ENCODE results near the gene TCF3. TPM values are rescaled to one million over a fixed set of nuclear protein-coding genes. Genes with fewer than 3 reads are reported as not detected.

Gene TCF3
- total RNA-seq, 6 experiments from 2014 or later: 74.9 to 102 (median 82.0) TPM

GRCh38 chr19:1612114-1613086 is 40.0 kb downstream of the TCF3 start:
- no peak for DNase-seq

DNA sequence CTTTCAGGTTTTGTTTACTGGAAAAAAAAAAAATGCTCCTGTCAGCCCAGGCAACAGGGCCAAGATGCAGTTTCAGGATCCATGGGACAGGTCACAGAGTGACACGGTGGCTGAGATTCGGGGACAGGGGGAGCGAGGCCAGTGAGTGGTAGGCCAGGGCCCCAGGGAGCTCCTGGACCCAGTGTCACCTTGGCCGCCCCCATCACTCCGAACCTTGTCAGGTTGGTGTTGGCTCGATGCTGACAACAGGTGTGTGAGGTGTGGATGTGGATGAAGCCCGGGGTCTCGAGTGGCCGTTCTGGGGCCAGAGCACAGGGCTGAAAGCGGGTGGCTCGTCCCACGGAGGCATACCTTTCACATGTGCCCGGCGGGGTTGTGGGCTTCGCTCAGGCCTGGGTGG is 41.1 kb downstream of the TCF3 start:
- Mint-ChIP-seq H3K27ac (no peak overlapping the region), H3K36me3 (ENCODE audit: low read depth) (peaks cover 5% of the 10 kb centered on the region; the same call in 1 of the 2 replicates)
- TF ChIP-seq, protein P1, sequence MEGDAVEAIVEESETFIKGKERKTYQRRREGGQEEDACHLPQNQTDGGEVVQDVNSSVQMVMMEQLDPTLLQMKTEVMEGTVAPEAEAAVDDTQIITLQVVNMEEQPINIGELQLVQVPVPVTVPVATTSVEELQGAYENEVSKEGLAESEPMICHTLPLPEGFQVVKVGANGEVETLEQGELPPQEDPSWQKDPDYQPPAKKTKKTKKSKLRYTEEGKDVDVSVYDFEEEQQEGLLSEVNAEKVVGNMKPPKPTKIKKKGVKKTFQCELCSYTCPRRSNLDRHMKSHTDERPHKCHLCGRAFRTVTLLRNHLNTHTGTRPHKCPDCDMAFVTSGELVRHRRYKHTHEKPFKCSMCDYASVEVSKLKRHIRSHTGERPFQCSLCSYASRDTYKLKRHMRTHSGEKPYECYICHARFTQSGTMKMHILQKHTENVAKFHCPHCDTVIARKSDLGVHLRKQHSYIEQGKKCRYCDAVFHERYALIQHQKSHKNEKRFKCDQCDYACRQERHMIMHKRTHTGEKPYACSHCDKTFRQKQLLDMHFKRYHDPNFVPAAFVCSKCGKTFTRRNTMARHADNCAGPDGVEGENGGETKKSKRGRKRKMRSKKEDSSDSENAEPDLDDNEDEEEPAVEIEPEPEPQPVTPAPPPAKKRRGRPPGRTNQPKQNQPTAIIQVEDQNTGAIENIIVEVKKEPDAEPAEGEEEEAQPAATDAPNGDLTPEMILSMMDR (IDR thresholded peaks at IDR 0.05): no peak

More at GRCh38 chr19:1612114-1613086, 40.0 kb downstream of the TCF3 start:
- H3K27me3 Mint-ChIP-seq (ENCODE audit: insufficient read depth): no peaks in the 10 kb centered on the region; the same call in 1 of the 2 replicates
- peaks cover 5% of the 10 kb centered on the region; the same call in 1 of the 2 replicates for H3K36me3 Mint-ChIP-seq (ENCODE audit: low read depth)
- peaks cover 13% of the 10 kb centered on the region; the same call in 1 of the 2 replicates for H3K4me1 Mint-ChIP-seq (ENCODE audit: low read depth)
- TF ChIP-seq, protein P1 (IDR thresholded peaks at IDR 0.05): no peak
- no peak overlapping the region for H3K4me3 Mint-ChIP-seq
- no peaks in the 10 kb centered on the region for H3K9me3 Mint-ChIP-seq
- no peak overlapping the region for H3K27ac Mint-ChIP-seq

DNA sequence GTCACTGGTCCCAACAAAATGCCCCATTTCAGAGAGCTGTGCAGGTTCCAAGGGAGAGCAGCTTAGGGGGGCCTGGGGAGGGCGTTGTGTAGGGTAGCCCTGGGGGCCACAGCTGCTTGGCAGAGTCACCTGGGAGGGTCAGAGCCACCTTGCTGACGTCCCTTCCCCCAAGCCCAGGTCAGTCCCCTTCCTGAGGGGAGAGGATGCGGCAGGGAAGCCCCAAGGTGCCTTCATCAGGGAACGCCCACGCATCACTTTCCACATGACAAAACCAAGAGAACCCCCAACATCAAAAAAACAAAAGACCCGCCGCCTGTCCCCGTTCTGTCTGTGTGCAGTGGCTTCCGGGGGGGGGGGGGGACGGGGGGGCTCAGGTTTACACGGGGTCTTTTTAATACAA is 41.8 kb downstream of the TCF3 start:
- Mint-ChIP-seq H3K27ac (no peak overlapping the region), H3K4me3 (no peak overlapping the region), H3K27me3 (ENCODE audit: insufficient read depth) (peaks cover 3% of the 10 kb centered on the region), H3K36me3 (ENCODE audit: low read depth) (peaks cover under 1% of the 10 kb centered on the region; the same call in 1 of the 2 replicates), H3K9me3 (no peaks in the 10 kb centered on the region), H3K4me1 (ENCODE audit: low read depth) (peaks cover 19% of the 10 kb centered on the region)
- TF ChIP-seq, protein P1 (IDR thresholded peaks at IDR 0.05): no peak
- DNase-seq: no peak

More for the DNA sequence above, 41.1 kb downstream of the TCF3 start:
- no peak for DNase-seq
- Mint-ChIP-seq H3K9me3 (no peaks in the 10 kb centered on the region), H3K4me3 (no peak overlapping the region), H3K4me1 (ENCODE audit: low read depth) (peaks cover 13% of the 10 kb centered on the region; the same call in 1 of the 2 replicates), H3K27me3 (ENCODE audit: insufficient read depth) (peaks cover 3% of the 10 kb centered on the region)

DNA sequence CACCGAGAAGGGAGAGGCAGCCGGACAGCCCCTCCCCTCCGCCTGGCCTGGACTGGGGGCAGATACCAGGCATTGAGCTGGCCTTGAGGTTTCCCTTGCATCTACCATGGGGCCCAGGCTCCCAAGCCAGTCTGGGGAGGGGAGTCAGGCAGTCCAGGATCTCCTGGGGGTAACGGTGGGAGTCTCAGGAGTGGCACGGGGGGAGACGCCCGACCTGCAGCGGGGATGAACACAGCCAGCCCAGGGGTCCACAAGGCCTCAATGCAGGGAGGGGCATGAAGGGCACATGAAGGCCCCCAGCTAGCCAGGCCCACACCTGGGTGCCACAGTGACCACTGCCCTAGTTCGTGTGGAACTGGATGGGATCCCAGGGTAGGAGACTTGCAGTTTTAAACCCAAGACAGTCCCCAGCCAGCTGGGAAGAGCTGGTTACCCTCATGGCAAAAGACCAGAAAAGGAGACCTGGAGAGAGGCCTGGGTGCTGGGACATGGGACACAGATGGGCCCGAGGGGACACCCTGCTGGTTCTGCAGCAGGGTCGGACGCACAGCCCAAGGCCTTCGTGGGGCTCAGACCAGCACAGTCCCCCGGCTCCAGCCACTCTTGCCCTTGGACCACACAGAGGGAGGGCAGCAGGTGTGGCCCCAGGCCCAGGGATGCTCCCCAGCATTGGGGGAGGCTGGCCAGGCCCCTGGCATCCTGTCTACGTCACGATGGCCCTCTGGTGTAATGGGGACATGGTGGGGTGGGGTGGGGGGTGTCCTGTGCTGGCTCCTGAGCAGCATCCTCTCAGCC is 42.5 kb downstream of the TCF3 start:
- Mint-ChIP-seq H3K9me3 (no peaks in the 10 kb centered on the region), H3K4me3 (no peak overlapping the region), H3K4me1 (ENCODE audit: low read depth) (peaks cover 19% of the 10 kb centered on the region), H3K27ac (no peak overlapping the region), H3K27me3 (ENCODE audit: insufficient read depth) (peaks cover 3% of the 10 kb centered on the region), H3K36me3 (ENCODE audit: low read depth) (no peaks in the 10 kb centered on the region)
- DNase-seq: no peak
- TF ChIP-seq, protein P1 (IDR thresholded peaks at IDR 0.05): no peak

- Mint-ChIP-seq H3K36me3 (ENCODE audit: low read depth) (no peaks in the 10 kb centered on the region; the same call in 1 of the 2 replicates), H3K27me3 (ENCODE audit: insufficient read depth) (peaks cover 7% of the 10 kb centered on the region), H3K27ac (no peak overlapping the region), H3K4me1 (ENCODE audit: low read depth) (peaks cover 23% of the 10 kb centered on the region), H3K4me3 (no peak overlapping the region), H3K9me3 (no peaks in the 10 kb centered on the region)
- TF ChIP-seq, protein P1 (IDR thresholded peaks at IDR 0.05): no peak
- no peak for DNase-seq
Observed at GRCh38 chr19:1609103-1609396, 43.4 kb downstream of the TCF3 start.
